MCF 10A (cell line): ENCODE results near the gene HCAR2. TPM values are rescaled to one million over a fixed set of nuclear protein-coding genes. Genes with fewer than 3 reads are reported as not detected.
"Not testable (repeated sequence)": the region's sequence is repeated elsewhere in the genome, so short reads cannot be mapped to it uniquely, and the experiment has no call there.

Experiments used
- BruUV-seq: library from RNA; stranded (reverse); fragments of 400-500 nt; replicated peaks from 2 replicates; lab custom pipeline; 2021; lab: Mats Ljungman, UMichigan
- CTCF ChIA-PET: fragments of 300-600 bp; sonication (Branson Sonifier 250); formaldehyde crosslinking; extraction: SDS; loops from one replicate; lab custom pipeline; 2021; ENCODE audit warnings: antibody characterized with exemption, inconsistent platforms; lab: Yijun Ruan, JAX
- POLR2A ChIA-PET: fragments of 300-600, 350-650 bp; sonication (Branson Sonifier 250); formaldehyde crosslinking; extraction: SDS; loops from one replicate; lab custom pipeline; 2020; ENCODE audit warnings: antibody characterized with exemption, inconsistent platforms; lab: Yijun Ruan, JAX
- DNase-seq: peaks from one replicate; pipeline ENCODE4 v3.0.0-alpha.2; 2018; ENCODE audit not compliant: unreplicated experiment
- H3K27ac Mint-ChIP-seq: one replicate; pipeline ENCODE4 v1.8.0; 2022; ENCODE audit warnings: mild to moderate bottlenecking, low read depth, mixed read lengths; ENCODE audit not compliant: unreplicated experiment
- H3K27me3 Mint-ChIP-seq: one replicate; pipeline ENCODE4 v1.8.0; 2022; ENCODE audit warnings: mixed read lengths; ENCODE audit not compliant: insufficient read depth, unreplicated experiment
- H3K36me3 Mint-ChIP-seq: one replicate; pipeline ENCODE4 v1.8.0; 2022; ENCODE audit warnings: mild to moderate bottlenecking, moderate library complexity, mixed read lengths; ENCODE audit not compliant: insufficient read depth, unreplicated experiment
- H3K4me1 Mint-ChIP-seq: one replicate; pipeline ENCODE4 v1.8.0; 2022; ENCODE audit warnings: mixed read lengths; ENCODE audit not compliant: insufficient read depth, unreplicated experiment
- H3K4me3 Mint-ChIP-seq: one replicate; pipeline ENCODE4 v1.8.0; 2022; ENCODE audit warnings: mild to moderate bottlenecking, moderate library complexity, mixed read lengths; ENCODE audit not compliant: unreplicated experiment
- H3K9me3 Mint-ChIP-seq: one replicate; pipeline ENCODE4 v1.8.0; 2022; ENCODE audit warnings: mixed read lengths; ENCODE audit not compliant: unreplicated experiment
- CTCF ChIP-seq: fragments of 200-600 bp; IDR thresholded peaks from one replicate; pipeline ENCODE4 v1.8.0; 2022; ENCODE audit warnings: antibody characterized with exemption, mild to moderate bottlenecking; ENCODE audit not compliant: unreplicated experiment
- intact Hi-C: fragments of 100-400 bp; cut with micrococcal nuclease; formaldehyde crosslinking; loops from 2 replicates; pipeline ENCODE4 v1.14.1; 2022
- total RNA-seq: library from RNA; stranded (reverse); gene quantifications from 2 replicates; pipeline ENCODE4 v1.2.3, GENCODE V29; 2022

HCAR2 gene
- total RNA-seq, 1 experiment from 2014 or later: 0.19 TPM

DNA sequence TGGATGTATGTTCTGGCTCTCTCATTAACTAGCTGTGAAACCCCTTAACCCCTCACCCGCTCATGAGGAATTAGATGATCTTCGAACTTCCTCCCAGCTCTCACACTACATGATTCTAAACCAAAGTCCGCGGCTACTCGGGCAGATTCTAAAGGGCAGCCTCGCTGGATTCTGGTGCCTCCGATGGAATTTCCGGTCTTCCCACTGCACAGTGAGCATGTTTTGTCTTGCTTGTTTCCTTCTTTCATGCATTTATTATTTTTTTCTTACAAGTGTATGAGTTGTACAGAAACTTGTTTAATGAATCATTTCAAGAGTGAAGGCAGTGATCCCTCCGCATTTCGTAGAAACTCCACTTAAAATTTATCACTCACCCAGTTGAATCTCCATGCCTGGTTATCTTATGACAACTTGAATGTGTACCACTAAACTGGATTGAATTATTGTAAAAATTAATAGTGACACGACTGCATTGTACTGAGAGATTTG is 17.9 kb upstream of the HCAR2 start:
- no peaks in the 10 kb centered on the region for H3K36me3 Mint-ChIP-seq
- POLR2A ChIA-PET: interaction anchor here (0.7 to 1.6 kb wide), 7 partner anchors 16 to 253 kb away, joined by 3 to 7 read pairs (median 5); partner anchors contain the start of genes DENR, KNTC1 and RSRC2
- no peaks in the 10 kb centered on the region for H3K27me3 Mint-ChIP-seq
- CTCF ChIA-PET: interaction anchor here (1.0 kb wide), 1 partner anchor 84 kb away, joined by 3 read pairs; no protein-coding TSS in a partner anchor
- H3K4me1 Mint-ChIP-seq: peaks cover 13% of the 10 kb centered on the region
- TF ChIP-seq CTCF: no peak
- peak overlapping the region; percentile 5 for H3K4me3 Mint-ChIP-seq
- intact Hi-C loops: no loop called here
- H3K9me3 Mint-ChIP-seq: no peaks in the 10 kb centered on the region
- no TSS peak for BruUV-seq
- peak overlapping the region; percentile 85 for H3K27ac Mint-ChIP-seq
- peak; percentile 82 for DNase-seq

GRCh38 chr12:122716658-122717057 is 13.5 kb upstream of the HCAR2 start, which contains the start of gene HCAR3:
TSS of gene HCAR3 (minus strand) at chr12:122716811. CDS start at chr12:122716737, 74 bp downstream.
- DNase-seq: peak; percentile 56
- BruUV-seq, intact Hi-C loops, CTCF ChIA-PET, H3K4me1 Mint-ChIP-seq, H3K9me3 Mint-ChIP-seq, H3K27me3 Mint-ChIP-seq, POLR2A ChIA-PET, H3K4me3 Mint-ChIP-seq, H3K27ac Mint-ChIP-seq, H3K36me3 Mint-ChIP-seq: not testable (repeated sequence)

DNA sequence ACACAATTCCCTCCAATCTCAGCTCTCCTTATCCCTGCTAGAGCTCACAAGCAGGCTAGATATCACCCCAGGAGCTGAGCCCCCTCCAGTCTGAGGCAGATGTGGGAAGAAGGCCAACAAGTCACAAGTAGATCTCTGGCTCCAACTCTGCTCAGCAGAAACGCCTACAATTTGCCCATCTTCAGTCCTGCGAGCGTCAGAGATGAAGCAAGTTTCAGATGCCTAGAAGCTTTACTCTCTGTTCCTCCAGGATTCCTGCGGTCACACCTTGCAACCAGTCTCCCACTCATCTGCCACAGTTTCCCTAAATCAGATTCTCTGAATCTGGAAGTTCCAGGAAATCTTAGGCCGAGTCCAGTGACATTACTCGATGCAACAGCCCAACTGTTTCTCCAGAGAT is 12.1 kb upstream of the HCAR2 start:
- POLR2A ChIA-PET, H3K36me3 Mint-ChIP-seq, intact Hi-C loops, DNase-seq, H3K9me3 Mint-ChIP-seq, H3K27ac Mint-ChIP-seq, BruUV-seq, H3K4me1 Mint-ChIP-seq, CTCF ChIA-PET, H3K4me3 Mint-ChIP-seq: not testable (repeated sequence)
- peaks cover 17% of the 10 kb centered on the region for H3K27me3 Mint-ChIP-seq

DNA sequence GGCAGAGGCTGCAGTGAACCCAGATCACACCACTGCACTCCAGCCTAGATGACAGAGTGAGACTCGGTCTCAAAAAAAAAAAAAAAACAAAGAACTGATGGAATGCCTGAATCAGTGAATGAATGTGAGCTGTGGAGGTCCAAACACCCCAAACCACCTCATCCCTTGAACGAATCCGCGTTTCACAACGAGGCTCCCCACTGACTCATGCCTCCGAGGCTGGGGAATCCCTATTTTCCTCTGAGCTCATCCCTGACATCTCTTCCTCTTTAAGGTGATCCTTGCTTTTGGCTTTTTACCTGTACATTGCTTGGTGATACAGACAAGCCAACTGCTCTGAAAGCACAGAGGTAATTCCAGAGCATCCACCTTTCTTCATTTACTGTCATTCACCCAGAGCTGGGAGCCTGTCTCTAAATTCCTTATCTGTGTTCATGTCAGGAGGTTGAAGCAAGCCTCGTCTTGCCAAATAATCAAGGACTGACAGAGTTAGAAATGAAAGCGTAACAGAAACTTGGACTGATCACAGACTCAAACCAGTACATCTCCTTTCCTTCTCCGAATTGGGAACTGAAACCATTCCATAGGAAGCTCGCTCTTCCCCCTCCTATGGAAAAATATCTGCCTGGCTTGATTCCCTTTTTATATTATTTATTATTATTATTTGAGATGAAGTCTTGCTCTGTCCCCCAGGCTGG is 10.5 kb upstream of the HCAR2 start:
- H3K36me3 Mint-ChIP-seq, H3K27ac Mint-ChIP-seq, DNase-seq, BruUV-seq, intact Hi-C loops, POLR2A ChIA-PET, CTCF ChIA-PET, H3K4me3 Mint-ChIP-seq, H3K9me3 Mint-ChIP-seq, H3K4me1 Mint-ChIP-seq: not testable (repeated sequence)
- H3K27me3 Mint-ChIP-seq: peaks cover 18% of the 10 kb centered on the region

DNA sequence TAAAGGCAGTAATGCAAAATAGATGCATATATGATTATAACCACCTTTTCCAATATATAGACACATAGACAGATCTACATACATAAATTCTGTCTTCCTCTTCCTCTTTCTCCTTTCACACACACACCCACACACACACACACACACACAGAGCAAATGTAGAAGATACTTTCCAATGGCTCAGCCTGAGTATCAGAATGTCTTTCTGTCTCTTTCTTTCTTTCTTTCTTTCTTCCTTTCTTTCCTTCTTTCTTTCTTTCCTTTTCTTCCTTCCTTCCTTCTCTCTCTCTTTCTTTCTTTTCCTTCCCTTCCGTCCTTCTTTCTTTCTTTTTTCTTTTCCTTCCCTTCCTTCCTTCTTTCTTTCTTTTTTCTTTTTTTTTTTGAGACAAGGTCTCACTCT is 8.1 kb upstream of the HCAR2 start:
- Mint-ChIP-seq H3K27me3 (peaks cover 18% of the 10 kb centered on the region), H3K27ac (peak overlapping the region; percentile 29)
- H3K36me3 Mint-ChIP-seq, H3K4me1 Mint-ChIP-seq, H3K4me3 Mint-ChIP-seq, H3K9me3 Mint-ChIP-seq, DNase-seq, BruUV-seq, intact Hi-C loops: not testable (repeated sequence)
- POLR2A ChIA-PET: interaction anchor here (1.0 kb wide), 1 partner anchor 8 kb away, joined by 3 read pairs; no protein-coding TSS in a partner anchor
- CTCF ChIA-PET: interaction anchor here (0.5 kb wide), 1 partner anchor 633 kb away, joined by 4 read pairs; the partner anchor contains the start of gene MLXIP

DNA sequence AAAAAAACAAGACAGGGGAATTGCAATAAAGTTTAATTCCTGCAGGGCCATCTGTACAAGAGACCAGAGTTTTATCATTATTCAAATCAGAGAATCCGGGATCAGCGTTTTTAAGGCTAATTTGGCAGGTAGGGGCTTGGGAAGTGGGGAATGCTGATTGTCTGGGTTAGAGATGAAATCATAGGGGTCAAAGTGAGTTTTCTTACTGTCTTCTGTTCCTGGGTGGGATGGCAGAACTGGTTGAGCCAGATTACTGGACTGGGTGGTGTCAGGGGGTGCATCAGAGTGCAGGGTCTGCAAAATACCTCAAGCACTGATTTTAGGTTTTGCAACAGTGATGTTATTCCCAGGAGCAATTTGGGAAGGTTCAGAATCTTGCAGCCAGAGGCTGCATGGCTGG is 7.2 kb upstream of the HCAR2 start:
- H3K9me3 Mint-ChIP-seq, intact Hi-C loops, BruUV-seq, H3K36me3 Mint-ChIP-seq, DNase-seq, H3K4me3 Mint-ChIP-seq, H3K27ac Mint-ChIP-seq, CTCF ChIA-PET, H3K4me1 Mint-ChIP-seq: not testable (repeated sequence)
- POLR2A ChIA-PET: interaction anchor here (1.0 kb wide), 1 partner anchor 9 kb away, joined by 3 read pairs; no protein-coding TSS in a partner anchor
- peaks cover 18% of the 10 kb centered on the region for H3K27me3 Mint-ChIP-seq

GRCh38 chr12:122709287-122709686 is 6.1 kb upstream of the HCAR2 start:
- DNase-seq, BruUV-seq, intact Hi-C loops, H3K4me3 Mint-ChIP-seq, H3K36me3 Mint-ChIP-seq, POLR2A ChIA-PET, H3K9me3 Mint-ChIP-seq, CTCF ChIA-PET, H3K4me1 Mint-ChIP-seq, H3K27ac Mint-ChIP-seq: not testable (repeated sequence)
- H3K27me3 Mint-ChIP-seq: peaks cover 18% of the 10 kb centered on the region

DNA sequence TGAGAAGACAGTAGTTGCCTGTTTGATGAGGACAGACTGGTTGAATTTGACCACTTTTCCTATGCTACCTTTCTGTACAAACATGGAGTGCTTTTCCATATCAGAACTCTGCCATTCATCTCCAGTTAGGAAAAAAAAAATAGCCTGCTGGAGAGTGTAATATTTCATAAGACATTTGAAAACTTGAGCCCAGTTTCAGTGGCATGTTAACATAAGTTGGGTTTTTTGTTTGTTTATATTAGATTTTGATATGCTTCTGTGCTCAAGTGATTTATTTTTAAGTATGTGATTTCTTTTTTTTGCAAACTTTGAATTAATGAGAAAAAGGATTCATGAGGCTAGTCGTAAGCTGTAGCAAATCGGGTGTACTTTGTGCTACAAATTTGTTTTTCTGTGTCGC is 684 bp upstream of the HCAR2 start:
- DNase-seq, BruUV-seq, intact Hi-C loops, H3K9me3 Mint-ChIP-seq, H3K4me3 Mint-ChIP-seq, CTCF ChIA-PET, H3K27me3 Mint-ChIP-seq, H3K36me3 Mint-ChIP-seq, H3K4me1 Mint-ChIP-seq, H3K27ac Mint-ChIP-seq: not testable (repeated sequence)
- POLR2A ChIA-PET: interaction anchor here (0.7 kb wide), 1 partner anchor 29 kb away, joined by 3 read pairs; no protein-coding TSS in a partner anchor
